MM.1S (cell line): ENCODE data around the gene PPP6R3.

ENCODE experiments used
- DNase-seq: peaks from one replicate; pipeline ENCODE4 v3.0.0-alpha.2; 2015
- H2AFZ ChIP-seq: fragments of 300-600 bp; sonication (generic); 2 replicates; pipeline ENCODE4 v1.6.0; 2016; ENCODE audit warnings: antibody characterized with exemption, low read length
- H3F3A ChIP-seq: fragments of 300-600 bp; sonication (generic); 2 replicates; pipeline ENCODE4 v1.6.1; 2016; ENCODE audit warnings: mild to moderate bottlenecking, antibody characterized with exemption, low read length, moderate library complexity, mixed read lengths; ENCODE audit not compliant: insufficient read depth
- H3K27ac ChIP-seq: fragments of 300-600 bp; sonication (generic); 2 replicates; pipeline ENCODE4 v1.5.1; 2016; ENCODE audit warnings: mild to moderate bottlenecking, low read length
- H3K27me3 ChIP-seq: fragments of 300-600 bp; sonication (generic); replicated peaks from 2 replicates; pipeline ENCODE4 v1.6.0; 2016; ENCODE audit warnings: low read length; ENCODE audit not compliant: insufficient read depth
- H3K36me3 ChIP-seq: fragments of 300-600 bp; sonication (generic); replicated peaks from 2 replicates; pipeline ENCODE4 v1.6.1; 2016; ENCODE audit warnings: mild to moderate bottlenecking, low read length, mixed read lengths; ENCODE audit not compliant: insufficient read depth
- H3K4me1 ChIP-seq: fragments of 300-600 bp; sonication (generic); 2 replicates; pipeline ENCODE4 v1.6.1; 2016; ENCODE audit warnings: low read length, mixed read lengths
- H3K4me2 ChIP-seq: fragments of 300-600 bp; sonication (generic); 2 replicates; pipeline ENCODE4 v1.6.0; 2016; ENCODE audit warnings: low read depth, low read length
- H3K4me3 ChIP-seq: fragments of 300-600 bp; sonication (generic); 2 replicates; pipeline ENCODE4 v1.5.1; 2016; ENCODE audit warnings: low read length, mixed read lengths
- H3K79me2 ChIP-seq: fragments of 300-600 bp; sonication (generic); 2 replicates; pipeline ENCODE4 v1.6.1; 2016; ENCODE audit warnings: mixed run types, low read length, mixed read lengths
- H3K9ac ChIP-seq: fragments of 300-600 bp; sonication (generic); 2 replicates; pipeline ENCODE4 v1.6.1; 2016; ENCODE audit warnings: low read length, mixed read lengths
- H3K9me2 ChIP-seq: fragments of 300-600 bp; sonication (generic); replicated peaks from 2 replicates; pipeline ENCODE4 v1.6.1; 2016; ENCODE audit warnings: mild to moderate bottlenecking, low read length, mixed read lengths; ENCODE audit not compliant: insufficient read depth
- H3K9me3 ChIP-seq: fragments of 300-600 bp; sonication (generic); replicated peaks from 2 replicates; pipeline ENCODE4 v1.6.1; 2016; ENCODE audit warnings: mild to moderate bottlenecking, low read length, mixed read lengths; ENCODE audit not compliant: insufficient read depth
- H4K20me1 ChIP-seq: fragments of 300-600 bp; sonication (generic); 2 replicates; pipeline ENCODE4 v1.6.1; 2016; ENCODE audit warnings: mild to moderate bottlenecking, low read length, moderate library complexity, mixed read lengths; ENCODE audit not compliant: insufficient read depth
- EZH2 ChIP-seq: fragments of 300-600 bp; sonication (generic); optimal IDR thresholded peaks from 2 replicates; pipeline ENCODE3; 2017; ENCODE audit warnings: low read depth, mild to moderate bottlenecking, antibody characterized with exemption, low read length, mixed read lengths
- EZH2phosphoT487 ChIP-seq: fragments of 300-600 bp; sonication (generic); IDR thresholded peaks from 2 replicates; pipeline ENCODE4 v1.6.1; 2018; ENCODE audit warnings: antibody characterized with exemption, low read length
- TF ChIP-seq, protein P1 (sequence below): fragments of 300-600 bp; sonication (generic); IDR thresholded peaks from 2 replicates; pipeline ENCODE4 v1.5.1; 2016; ENCODE audit warnings: antibody characterized with exemption, low read length, mixed read lengths

The PPP6R3 gene

DNA sequence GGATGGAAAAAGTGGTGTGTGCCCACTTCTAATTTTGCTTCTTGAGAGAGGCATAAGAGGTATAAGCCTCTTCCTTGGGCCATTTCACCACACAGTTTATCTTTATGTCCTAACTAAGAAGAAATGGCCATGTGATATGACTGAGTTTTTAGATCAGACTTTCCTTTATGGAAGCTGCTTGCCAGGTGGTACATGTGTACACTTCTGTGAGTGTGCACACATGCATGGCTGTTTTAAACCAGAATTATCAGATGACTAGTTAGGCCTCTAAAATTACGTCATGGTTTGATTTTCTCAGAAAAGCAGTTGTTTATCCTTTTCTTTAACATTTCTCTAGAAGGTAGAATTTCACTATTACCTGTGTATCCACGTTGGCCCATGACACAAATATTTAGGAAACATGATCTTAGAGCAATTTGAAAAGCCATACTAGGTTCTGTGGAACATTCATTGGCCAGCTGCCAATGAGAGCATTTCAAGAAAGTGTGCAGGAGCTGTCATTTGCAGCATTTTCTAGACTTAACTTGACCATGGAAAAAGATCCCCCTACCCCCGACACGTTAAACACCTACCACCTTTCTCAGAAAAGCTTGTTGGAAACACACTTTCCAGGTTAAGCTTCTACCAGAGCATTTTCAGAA is 114.6 kb downstream of the PPP6R3 start:
- H3K9me2 ChIP-seq = no peaks in the 10 kb centered on the region
- H3K9me3 ChIP-seq = no peaks in the 10 kb centered on the region
- no peak for DNase-seq
- no peak overlapping the region for H3K27ac ChIP-seq
- H2AFZ ChIP-seq = no peak overlapping the region
- TF ChIP-seq EZH2phosphoT487 (no peak), EZH2 (no peak)
- TF ChIP-seq, protein P1, sequence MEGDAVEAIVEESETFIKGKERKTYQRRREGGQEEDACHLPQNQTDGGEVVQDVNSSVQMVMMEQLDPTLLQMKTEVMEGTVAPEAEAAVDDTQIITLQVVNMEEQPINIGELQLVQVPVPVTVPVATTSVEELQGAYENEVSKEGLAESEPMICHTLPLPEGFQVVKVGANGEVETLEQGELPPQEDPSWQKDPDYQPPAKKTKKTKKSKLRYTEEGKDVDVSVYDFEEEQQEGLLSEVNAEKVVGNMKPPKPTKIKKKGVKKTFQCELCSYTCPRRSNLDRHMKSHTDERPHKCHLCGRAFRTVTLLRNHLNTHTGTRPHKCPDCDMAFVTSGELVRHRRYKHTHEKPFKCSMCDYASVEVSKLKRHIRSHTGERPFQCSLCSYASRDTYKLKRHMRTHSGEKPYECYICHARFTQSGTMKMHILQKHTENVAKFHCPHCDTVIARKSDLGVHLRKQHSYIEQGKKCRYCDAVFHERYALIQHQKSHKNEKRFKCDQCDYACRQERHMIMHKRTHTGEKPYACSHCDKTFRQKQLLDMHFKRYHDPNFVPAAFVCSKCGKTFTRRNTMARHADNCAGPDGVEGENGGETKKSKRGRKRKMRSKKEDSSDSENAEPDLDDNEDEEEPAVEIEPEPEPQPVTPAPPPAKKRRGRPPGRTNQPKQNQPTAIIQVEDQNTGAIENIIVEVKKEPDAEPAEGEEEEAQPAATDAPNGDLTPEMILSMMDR = no peak
- no peaks in the 10 kb centered on the region for H3F3A ChIP-seq
- peaks cover 48% of the 10 kb centered on the region for H3K79me2 ChIP-seq
- H3K27me3 ChIP-seq = no peaks in the 10 kb centered on the region
- H3K4me1 ChIP-seq = no peaks in the 10 kb centered on the region
- H3K36me3 ChIP-seq = peaks cover 5% of the 10 kb centered on the region; the same call in 1 of the 2 replicates
- no peak overlapping the region for H3K4me2 ChIP-seq
- H3K9ac ChIP-seq = no peak overlapping the region
- peaks cover under 1% of the 10 kb centered on the region; the same call in 1 of the 2 replicates for H4K20me1 ChIP-seq
- no peak overlapping the region for H3K4me3 ChIP-seq

- Histone ChIP-seq H3K9me2 (no peaks in the 10 kb centered on the region), H3K4me3 (no peak overlapping the region), H3K27me3 (no peaks in the 10 kb centered on the region), H3K9me3 (no peaks in the 10 kb centered on the region), H3K79me2 (peaks cover 14% of the 10 kb centered on the region; the same call in 1 of the 2 replicates), H3K4me2 (no peak overlapping the region), H3K27ac (no peak overlapping the region), H3F3A (0 out of 2 replicates have a peak, but pooled peaks cover 5% of the 10 kb centered on the region), H3K36me3 (peaks cover 10% of the 10 kb centered on the region), H4K20me1 (no peaks in the 10 kb centered on the region), H2AFZ (no peak overlapping the region), H3K9ac (no peak overlapping the region), H3K4me1 (peaks cover 4% of the 10 kb centered on the region; the same call in 1 of the 2 replicates)
- DNase-seq = no peak
- no peak for TF ChIP-seq EZH2
These were observed 118.9 kb downstream of the PPP6R3 start for GRCh38 chr11:68579455-68579854.

DNA sequence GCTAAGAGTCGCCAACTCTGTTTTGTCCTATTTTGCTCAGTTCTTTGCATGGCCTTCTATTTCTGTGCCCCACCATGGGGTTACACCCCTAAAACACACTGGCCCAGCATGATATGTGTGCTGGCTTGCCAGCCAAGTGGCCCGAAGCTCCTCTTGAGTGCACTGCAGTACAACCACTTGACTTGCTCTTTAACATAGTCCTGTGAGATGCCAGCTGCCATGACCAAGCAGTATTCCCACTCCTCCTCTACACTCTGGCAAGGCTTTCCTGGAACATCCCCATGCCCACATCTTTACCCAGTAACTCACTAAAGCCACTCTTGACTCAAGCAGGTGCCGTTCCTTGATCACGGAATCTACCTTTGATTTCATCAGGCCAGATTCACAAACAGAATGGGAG is 120.9 kb downstream of the PPP6R3 start:
- peaks cover 16% of the 10 kb centered on the region for H3K4me1 ChIP-seq
- no peaks in the 10 kb centered on the region for H3K9me2 ChIP-seq
- no peak overlapping the region for H2AFZ ChIP-seq
- no peaks in the 10 kb centered on the region for H3K27me3 ChIP-seq
- H3K27ac ChIP-seq = no peak overlapping the region
- H3K36me3 ChIP-seq = peaks cover 10% of the 10 kb centered on the region
- TF ChIP-seq, protein P1 = no peak
- TF ChIP-seq EZH2phosphoT487 (no peak), EZH2 (no peak)
- H4K20me1 ChIP-seq = no peaks in the 10 kb centered on the region; the same call in 1 of the 2 replicates
- H3K4me3 ChIP-seq = no peak overlapping the region
- no peak for DNase-seq
- peaks cover 16% of the 10 kb centered on the region for H3F3A ChIP-seq
- no peaks in the 10 kb centered on the region for H3K9me3 ChIP-seq
- H3K4me2 ChIP-seq = no peak overlapping the region
- H3K9ac ChIP-seq = no peak overlapping the region
- H3K79me2 ChIP-seq = peaks cover 12% of the 10 kb centered on the region

- H3F3A ChIP-seq = peaks cover 16% of the 10 kb centered on the region
- no peak for DNase-seq
- no peak overlapping the region for H3K9ac ChIP-seq
- TF ChIP-seq, protein P1 = no peak
- TF ChIP-seq EZH2 (no peak), EZH2phosphoT487 (no peak)
- H3K27ac ChIP-seq = no peak overlapping the region
- peaks cover 16% of the 10 kb centered on the region for H3K4me1 ChIP-seq
- H4K20me1 ChIP-seq = no peaks in the 10 kb centered on the region; the same call in 1 of the 2 replicates
- peaks cover 10% of the 10 kb centered on the region for H3K36me3 ChIP-seq
- no peaks in the 10 kb centered on the region for H3K27me3 ChIP-seq
- H2AFZ ChIP-seq = no peak overlapping the region
- H3K79me2 ChIP-seq = peaks cover 16% of the 10 kb centered on the region
- H3K9me2 ChIP-seq = no peaks in the 10 kb centered on the region
- H3K9me3 ChIP-seq = no peaks in the 10 kb centered on the region
- H3K4me3 ChIP-seq = no peak overlapping the region
- no peak overlapping the region for H3K4me2 ChIP-seq
These were observed 121.3 kb downstream of the PPP6R3 start for GRCh38 chr11:68581901-68582300.
